H9 (cell line): ENCODE measurements around the gene AIG1. TPM values are rescaled to one million over a fixed set of nuclear protein-coding genes. Genes with fewer than 3 reads are reported as not detected.

ENCODE experiments used
- DNase-seq: peaks from one replicate; pipeline ENCODE4 v3.0.0-alpha.2; 2017
- H2AFZ ChIP-seq: one replicate; pipeline ENCODE4 v1.6.1; 2013; ENCODE audit warnings: mild to moderate bottlenecking, low read length, control low read depth, moderate library complexity
- H2AK5ac ChIP-seq: 2 replicates; pipeline ENCODE4 v1.6.1; 2013; ENCODE audit warnings: low read length, control low read depth, mixed read lengths; ENCODE audit not compliant: insufficient read length
- H2BK120ac ChIP-seq: one replicate; pipeline ENCODE4 v1.6.1; 2013; ENCODE audit warnings: low read depth, mild to moderate bottlenecking, low read length, control low read depth, inconsistent platforms; ENCODE audit not compliant: poor library complexity, severe bottlenecking
- H2BK12ac ChIP-seq: 2 replicates; pipeline ENCODE4 v1.6.1; 2013; ENCODE audit warnings: low read length, control low read depth, mixed read lengths, low read depth; ENCODE audit not compliant: insufficient read length
- H2BK15ac ChIP-seq: 2 replicates; pipeline ENCODE4 v1.6.1; 2013; ENCODE audit warnings: low read depth, low read length, control low read depth
- H2BK20ac ChIP-seq: one replicate; pipeline ENCODE4 v1.6.1; 2013; ENCODE audit warnings: low read depth, mild to moderate bottlenecking, low read length, control low read depth, inconsistent platforms; ENCODE audit not compliant: poor library complexity, severe bottlenecking
- H2BK5ac ChIP-seq: 2 replicates; pipeline ENCODE4 v1.6.1; 2013; ENCODE audit warnings: low read length, control low read depth, mixed read lengths; ENCODE audit not compliant: insufficient read length
- H3K14ac ChIP-seq: 2 replicates; pipeline ENCODE4 v1.6.1; 2013; ENCODE audit warnings: low read length, control low read depth; ENCODE audit not compliant: insufficient read depth
- H3K18ac ChIP-seq: 2 replicates; pipeline ENCODE4 v1.6.1; 2013; ENCODE audit warnings: low read depth, mild to moderate bottlenecking, mixed read lengths, low read length, control low read depth; ENCODE audit not compliant: insufficient read length
- H3K23ac ChIP-seq: 2 replicates; pipeline ENCODE4 v1.6.1; 2013; ENCODE audit warnings: low read length, control low read depth, mixed read lengths, low read depth; ENCODE audit not compliant: insufficient read length
- H3K23me2 ChIP-seq: 2 replicates; pipeline ENCODE4 v1.6.1; 2013; ENCODE audit warnings: low read depth, mild to moderate bottlenecking, mixed read lengths, low read length, control low read depth; ENCODE audit not compliant: insufficient read length, poor library complexity, severe bottlenecking
- H3K27ac ChIP-seq: 2 replicates; pipeline ENCODE4 v1.5.1; 2013; ENCODE audit warnings: low read length, control low read depth, mixed read lengths, low read depth; ENCODE audit not compliant: insufficient read length
- H3K27me3 ChIP-seq: 2 replicates; pipeline ENCODE4 v1.6.1; 2013; ENCODE audit warnings: low read length, control low read depth, inconsistent platforms; ENCODE audit not compliant: insufficient read depth
- H3K4ac ChIP-seq: 2 replicates; pipeline ENCODE4 v1.6.1; 2013; ENCODE audit warnings: low read depth, mild to moderate bottlenecking, control low read depth, inconsistent platforms, low read length, moderate library complexity
- H3K4me1 ChIP-seq: 2 replicates; pipeline ENCODE4 v1.6.1; 2013; ENCODE audit warnings: low read length, control low read depth, inconsistent platforms; ENCODE audit not compliant: insufficient read depth
- H3K4me2 ChIP-seq: 2 replicates; pipeline ENCODE4 v1.6.1; 2013; ENCODE audit warnings: low read length, control low read depth, mixed read lengths; ENCODE audit not compliant: insufficient read length, insufficient read depth
- H3K56ac ChIP-seq: 2 replicates; pipeline ENCODE4 v1.6.1; 2013; ENCODE audit warnings: low read depth, mild to moderate bottlenecking, mixed read lengths, low read length, control low read depth; ENCODE audit not compliant: insufficient read length
- H3K79me1 ChIP-seq: 2 replicates; pipeline ENCODE4 v1.6.1; 2013; ENCODE audit warnings: low read depth, mild to moderate bottlenecking, moderate library complexity, low read length, control low read depth, inconsistent platforms; ENCODE audit not compliant: insufficient read depth, poor library complexity, severe bottlenecking
- H3K79me2 ChIP-seq: 2 replicates; pipeline ENCODE4 v1.6.1; 2013; ENCODE audit warnings: low read length, control low read depth, inconsistent platforms; ENCODE audit not compliant: insufficient read depth
- H3K9ac ChIP-seq: 2 replicates; pipeline ENCODE4 v1.6.1; 2013; ENCODE audit warnings: low read length, control low read depth, mixed read lengths; ENCODE audit not compliant: insufficient read length; ENCODE audit errors: extremely low read depth
- H3K9me3 ChIP-seq: one replicate; pipeline ENCODE4 v1.6.1; 2013; ENCODE audit warnings: low read depth, low read length, inconsistent platforms; ENCODE audit not compliant: control insufficient read depth
- H3T11ph ChIP-seq: one replicate; pipeline ENCODE4 v1.6.1; 2013; ENCODE audit warnings: mild to moderate bottlenecking, low read length, control low read depth, inconsistent platforms
- H4K20me1 ChIP-seq: one replicate; pipeline ENCODE4 v1.6.1; 2013; ENCODE audit not compliant: control insufficient read depth, insufficient read length, insufficient read depth
- H4K5ac ChIP-seq: 2 replicates; pipeline ENCODE4 v1.6.1; 2013; ENCODE audit warnings: low read depth, mild to moderate bottlenecking, mixed read lengths, low read length, control low read depth; ENCODE audit not compliant: insufficient read length
- H4K8ac ChIP-seq: replicated peaks from 2 replicates; pipeline ENCODE4 v1.6.1; 2013; ENCODE audit warnings: low read length, control low read depth, mixed read lengths, low read depth; ENCODE audit not compliant: insufficient read length
- H4K91ac ChIP-seq: 2 replicates; pipeline ENCODE4 v1.6.1; 2013; ENCODE audit warnings: low read depth, mild to moderate bottlenecking, moderate library complexity, mixed read lengths, low read length, control low read depth; ENCODE audit not compliant: insufficient read length
- H3K27ac Mint-ChIP-seq, 3 experiments: 2 replicates in 2 of 3; 3 replicates in 1 of 3; pipeline ENCODE4 v1.8.0; 2020 to 2021; ENCODE audit warnings: mixed read lengths in 3 of 3, mild to moderate bottlenecking in 1 of 3, moderate library complexity in 1 of 3
- H3K27me3 Mint-ChIP-seq: 2 replicates; pipeline ENCODE4 v1.8.0; 2021; ENCODE audit warnings: low read depth, mild to moderate bottlenecking, moderate library complexity, mixed read lengths
- H3K36me3 Mint-ChIP-seq, 3 experiments: 2 replicates in 2 of 3; 3 replicates in 1 of 3; pipeline ENCODE4 v1.8.0; 2020 to 2021; ENCODE audit warnings: low read depth in 3 of 3, mixed read lengths in 3 of 3; ENCODE audit not compliant: insufficient read depth in 1 of 3
- H3K4me1 Mint-ChIP-seq, 2 experiments: 2 replicates each; pipeline ENCODE4 v1.8.0; 2020; ENCODE audit warnings: mixed read lengths in 2 of 2
- H3K4me3 Mint-ChIP-seq, 2 experiments: 2 replicates in 1 of 2; 3 replicates in 1 of 2; pipeline ENCODE4 v1.8.0; 2020 to 2021; ENCODE audit warnings: mild to moderate bottlenecking in 2 of 2, mixed read lengths in 2 of 2, moderate library complexity in 1 of 2
- H3K9me3 Mint-ChIP-seq, 2 experiments: 2 replicates in 1 of 2; 3 replicates in 1 of 2; pipeline ENCODE4 v1.8.0; 2020; ENCODE audit warnings: mild to moderate bottlenecking in 2 of 2, mixed read lengths in 2 of 2, moderate library complexity in 1 of 2
- CTCF ChIP-seq: fragments of 200-600 bp; sonication (generic); conservative IDR thresholded peaks from 3 replicates; pipeline ENCODE4 v1.8.0; 2021; ENCODE audit warnings: antibody characterized with exemption, mild to moderate bottlenecking
- total RNA-seq: library from RNA; stranded (reverse); gene quantifications from 2 replicates; pipeline ENCODE4 v1.2.1, GENCODE V29; 2021

The AIG1 gene
- total RNA-seq, 1 experiment from 2014 or later: 44.6 TPM

- no peak overlapping the region for H4K8ac ChIP-seq
- no peak overlapping the region for H2BK20ac ChIP-seq
- H3K23me2 ChIP-seq: no peaks in the 10 kb centered on the region
- H2BK15ac ChIP-seq: no peak overlapping the region; the same call in 1 of the 2 replicates
- H3K14ac ChIP-seq: no peak overlapping the region
- no peaks in the 10 kb centered on the region for H3K27me3 ChIP-seq
- H3K4ac ChIP-seq: no peak overlapping the region
- Mint-ChIP-seq H3K9me3 (no peaks in the 10 kb centered on the region; a peak in 2 of 5 replicates), H3K4me1 (peaks cover 0 to 3% of the 10 kb centered on the region in 2 experiments; a peak in 1 of 4 replicates), H3K36me3 (no peaks in the 10 kb centered on the region; a peak in 1 of 7 replicates), H3K27ac (no peak overlapping the region), H3K27me3 (no peaks in the 10 kb centered on the region), H3K4me3 (no peak overlapping the region)
- H2BK120ac ChIP-seq: no peak overlapping the region
- no peak overlapping the region for H2AK5ac ChIP-seq
- no peak overlapping the region for H2BK12ac ChIP-seq
- no peaks in the 10 kb centered on the region for H3K79me2 ChIP-seq
- no peak for DNase-seq
- no peak overlapping the region for H2BK5ac ChIP-seq
- H3K4me1 ChIP-seq: no peaks in the 10 kb centered on the region
- H4K20me1 ChIP-seq: no peaks in the 10 kb centered on the region
- no peak overlapping the region for H3K27ac ChIP-seq
- H3K23ac ChIP-seq: no peak overlapping the region
- no peak overlapping the region for H3T11ph ChIP-seq
- no peak overlapping the region for H4K5ac ChIP-seq
- H3K4me2 ChIP-seq: no peak overlapping the region
- H3K79me1 ChIP-seq: no peaks in the 10 kb centered on the region
- H3K9ac ChIP-seq: no peak overlapping the region
- no peak overlapping the region for H3K56ac ChIP-seq
- H3K9me3 ChIP-seq: no peaks in the 10 kb centered on the region
- TF ChIP-seq CTCF: no peak
- H2AFZ ChIP-seq: no peak overlapping the region
- H4K91ac ChIP-seq: no peak overlapping the region
- no peak overlapping the region for H3K18ac ChIP-seq
These were observed 35.7 kb upstream of the AIG1 start for GRCh38 chr6:143024977-143025376.
